Endothelial cell (in vitro differentiated cells): ENCODE data around the gene GPC3. TPM values are rescaled to one million over a fixed set of nuclear protein-coding genes. Genes with fewer than 3 reads are reported as not detected.

Experiments
- DNase-seq: peaks from one replicate; pipeline ENCODE4 v3.0.0; 2021; ENCODE audit warnings: low spot score
- H3K27ac Mint-ChIP-seq: one replicate; pipeline ENCODE4 v1.8.0; 2021; ENCODE audit warnings: mixed read lengths, inconsistent platforms; ENCODE audit not compliant: unreplicated experiment
- H3K27me3 Mint-ChIP-seq: one replicate; pipeline ENCODE4 v1.8.0; 2021; ENCODE audit warnings: mild to moderate bottlenecking, moderate library complexity, mixed read lengths, inconsistent platforms; ENCODE audit not compliant: unreplicated experiment
- H3K36me3 Mint-ChIP-seq: one replicate; pipeline ENCODE4 v1.8.0; 2021; ENCODE audit warnings: mild to moderate bottlenecking, low read depth, mixed read lengths, inconsistent platforms; ENCODE audit not compliant: unreplicated experiment
- H3K4me1 Mint-ChIP-seq: one replicate; pipeline ENCODE4 v1.8.0; 2021; ENCODE audit warnings: mild to moderate bottlenecking, mixed read lengths, inconsistent platforms; ENCODE audit not compliant: unreplicated experiment
- H3K4me3 Mint-ChIP-seq: one replicate; pipeline ENCODE4 v1.8.0; 2021; ENCODE audit warnings: mild to moderate bottlenecking, mixed read lengths, inconsistent platforms; ENCODE audit not compliant: unreplicated experiment
- H3K9me3 Mint-ChIP-seq: one replicate; pipeline ENCODE4 v1.8.0; 2021; ENCODE audit warnings: mixed read lengths, inconsistent platforms; ENCODE audit not compliant: unreplicated experiment
- CTCF ChIP-seq: fragments of 200-600 bp; sonication (generic); IDR thresholded peaks from one replicate; pipeline ENCODE4 v1.5.0; 2021; ENCODE audit warnings: antibody characterized with exemption; ENCODE audit not compliant: unreplicated experiment
- total RNA-seq: library from RNA; stranded (reverse); fragmentation: NEBNext Ultra II Directional; extraction: Animal tissue kit (Norgen Biotek cat#: 25700); gene quantifications from one replicate; pipeline ENCODE4 v1.2.1, GENCODE V29; 2021; ENCODE audit not compliant: unreplicated experiment

Gene GPC3
- total RNA-seq, 1 donor from 2014 or later: 4.7 TPM

- no peaks in the 10 kb centered on the region for H3K27me3 Mint-ChIP-seq
- no peaks in the 10 kb centered on the region for H3K4me1 Mint-ChIP-seq
- no peaks in the 10 kb centered on the region for H3K36me3 Mint-ChIP-seq
- no peak overlapping the region for H3K4me3 Mint-ChIP-seq
- H3K27ac Mint-ChIP-seq: no peak overlapping the region
- no peak for TF ChIP-seq CTCF
- no peaks in the 10 kb centered on the region for H3K9me3 Mint-ChIP-seq
- DNase-seq: no peak
Observed at GRCh38 chrX:133818019-133818418, 167.4 kb downstream of the GPC3 start.

GRCh38 chrX:133815496-133815895 is 169.9 kb downstream of the GPC3 start:
- Mint-ChIP-seq H3K36me3 (no peaks in the 10 kb centered on the region), H3K27ac (no peak overlapping the region), H3K4me3 (no peak overlapping the region), H3K9me3 (no peaks in the 10 kb centered on the region), H3K4me1 (no peaks in the 10 kb centered on the region), H3K27me3 (no peaks in the 10 kb centered on the region)
- TF ChIP-seq CTCF: no peak
- no peak for DNase-seq

- H3K36me3 Mint-ChIP-seq: no peaks in the 10 kb centered on the region
- DNase-seq: no peak
- H3K9me3 Mint-ChIP-seq: no peaks in the 10 kb centered on the region
- no peak for TF ChIP-seq CTCF
- H3K4me3 Mint-ChIP-seq: no peak overlapping the region
- H3K27ac Mint-ChIP-seq: no peak overlapping the region
- no peaks in the 10 kb centered on the region for H3K27me3 Mint-ChIP-seq
- H3K4me1 Mint-ChIP-seq: no peaks in the 10 kb centered on the region
Observed at GRCh38 chrX:133813971-133814370, 171.4 kb downstream of the GPC3 start.

GRCh38 chrX:133812402-133812801 is 173.0 kb downstream of the GPC3 start:
- DNase-seq: no peak
- TF ChIP-seq CTCF: no peak
- H3K9me3 Mint-ChIP-seq: no peaks in the 10 kb centered on the region
- no peaks in the 10 kb centered on the region for H3K36me3 Mint-ChIP-seq
- no peaks in the 10 kb centered on the region for H3K27me3 Mint-ChIP-seq
- no peaks in the 10 kb centered on the region for H3K4me1 Mint-ChIP-seq
- H3K4me3 Mint-ChIP-seq: no peak overlapping the region
- H3K27ac Mint-ChIP-seq: no peak overlapping the region

GRCh38 chrX:133810925-133811324 is 174.5 kb downstream of the GPC3 start:
- no peaks in the 10 kb centered on the region for H3K36me3 Mint-ChIP-seq
- no peak for TF ChIP-seq CTCF
- no peak overlapping the region for H3K27ac Mint-ChIP-seq
- H3K4me1 Mint-ChIP-seq: no peaks in the 10 kb centered on the region
- DNase-seq: no peak
- H3K4me3 Mint-ChIP-seq: no peak overlapping the region
- H3K27me3 Mint-ChIP-seq: no peaks in the 10 kb centered on the region
- H3K9me3 Mint-ChIP-seq: no peaks in the 10 kb centered on the region
